PC-3 (cell line): ENCODE results near the gene GPX4.

Experiments
- CTCF ChIP-seq: fragments of 300-600 bp; sonication (generic); conservative IDR thresholded peaks from 2 replicates; pipeline ENCODE4 v1.5.1; 2017; ENCODE audit warnings: antibody characterized with exemption, low read depth, mild to moderate bottlenecking, low read length
- EZH2 ChIP-seq: fragments of 300-600 bp; sonication (generic); IDR thresholded peaks from one replicate; pipeline ENCODE4 v1.6.1; 2017; ENCODE audit warnings: antibody characterized with exemption, mild to moderate bottlenecking, low read length; ENCODE audit not compliant: unreplicated experiment
- EZH2phosphoT487 ChIP-seq: fragments of 300-600 bp; sonication (generic); IDR thresholded peaks from 2 replicates; pipeline ENCODE4 v1.6.1; 2018; ENCODE audit warnings: mild to moderate bottlenecking, antibody characterized with exemption, low read length, borderline replicate concordance

- no peak for TF ChIP-seq EZH2
- no peak for TF ChIP-seq CTCF
- no peak for TF ChIP-seq EZH2phosphoT487
Observed at GRCh38 chr19:1091544-1092175, 12.1 kb upstream of the GPX4 start.
